KMS-11 (cell line): ENCODE results near the gene DCAF12.

Experiments
- H2AFZ ChIP-seq: fragments of 200-600 bp; sonication (generic); 2 replicates; pipeline ENCODE4 v1.6.1; 2016; ENCODE audit warnings: antibody characterized with exemption, mixed run types, low read depth
- H3K27ac ChIP-seq: fragments of 200-600 bp; sonication (generic); 2 replicates; pipeline ENCODE4 v1.6.1; 2016; ENCODE audit warnings: mild to moderate bottlenecking, mixed run types
- H3K27me3 ChIP-seq: fragments of 200-600 bp; sonication (generic); 2 replicates; pipeline ENCODE4 v1.6.1; 2017; ENCODE audit warnings: mild to moderate bottlenecking, low read depth, mixed run types, moderate library complexity; ENCODE audit not compliant: insufficient read depth
- H3K36me3 ChIP-seq: fragments of 200-600 bp; sonication (generic); 2 replicates; pipeline ENCODE4 v1.6.1; 2017; ENCODE audit warnings: mild to moderate bottlenecking, mixed run types; ENCODE audit not compliant: insufficient read depth
- H3K4me1 ChIP-seq: fragments of 200-600 bp; sonication (generic); 2 replicates; pipeline ENCODE4 v1.6.1; 2016; ENCODE audit warnings: mild to moderate bottlenecking, low read depth, mixed run types; ENCODE audit not compliant: poor library complexity, severe bottlenecking
- H3K4me2 ChIP-seq: fragments of 200-600 bp; sonication (generic); 2 replicates; pipeline ENCODE4 v1.7.0; 2016; ENCODE audit warnings: mild to moderate bottlenecking, mixed run types
- H3K4me3 ChIP-seq: fragments of 200-600 bp; sonication (generic); IDR thresholded peaks from 2 replicates; pipeline ENCODE4 v1.6.1; 2017; ENCODE audit warnings: low read depth, low read length, mixed read lengths; ENCODE audit not compliant: insufficient read depth
- H3K79me2 ChIP-seq: fragments of 200-600 bp; sonication (generic); 2 replicates; pipeline ENCODE4 v1.6.1; 2016; ENCODE audit warnings: low read depth, mixed run types; ENCODE audit not compliant: insufficient read depth
- H3K9ac ChIP-seq: fragments of 200-600 bp; sonication (generic); 2 replicates; pipeline ENCODE4 v1.6.1; 2016; ENCODE audit warnings: mild to moderate bottlenecking, mixed run types
- H4K20me1 ChIP-seq: fragments of 200-600 bp; sonication (generic); 2 replicates; pipeline ENCODE4 v1.6.1; 2016; ENCODE audit warnings: mild to moderate bottlenecking, mixed run types; ENCODE audit not compliant: insufficient read depth
- CTCF ChIP-seq: fragments of 200-600 bp; sonication (generic); conservative IDR thresholded peaks from 2 replicates; pipeline ENCODE4 v1.6.1; 2017; ENCODE audit warnings: low read depth, mild to moderate bottlenecking, antibody characterized with exemption, low read length, moderate library complexity, mixed read lengths

Gene DCAF12

GRCh38 chr9:34069831-34070230 is 56.7 kb downstream of the DCAF12 start:
- no peak for TF ChIP-seq CTCF

GRCh38 chr9:34065541-34065940 is 61.0 kb downstream of the DCAF12 start:
- H3K79me2 ChIP-seq: no peaks in the 10 kb centered on the region
- H3K36me3 ChIP-seq: no peaks in the 10 kb centered on the region
- no peak overlapping the region for H3K9ac ChIP-seq
- no peak for TF ChIP-seq CTCF
- no peaks in the 10 kb centered on the region for H3K27me3 ChIP-seq
- H3K4me3 ChIP-seq: no peak overlapping the region
- H3K4me1 ChIP-seq: peaks cover 7% of the 10 kb centered on the region
- no peak overlapping the region for H3K4me2 ChIP-seq
- H2AFZ ChIP-seq: no peak overlapping the region
- H3K27ac ChIP-seq: no peak overlapping the region
- no peaks in the 10 kb centered on the region for H4K20me1 ChIP-seq

More at GRCh38 chr9:34069831-34070230, 56.7 kb downstream of the DCAF12 start:
- Histone ChIP-seq H3K79me2 (no peaks in the 10 kb centered on the region), H3K4me3 (no peak overlapping the region), H3K27me3 (no peaks in the 10 kb centered on the region), H3K9ac (no peak overlapping the region), H4K20me1 (no peaks in the 10 kb centered on the region), H3K27ac (no peak overlapping the region), H3K36me3 (no peaks in the 10 kb centered on the region), H3K4me2 (no peak overlapping the region), H3K4me1 (peaks cover 16% of the 10 kb centered on the region), H2AFZ (no peak overlapping the region)

- no peaks in the 10 kb centered on the region for H3K36me3 ChIP-seq
- H2AFZ ChIP-seq: no peak overlapping the region
- no peak overlapping the region for H3K4me2 ChIP-seq
- H3K4me3 ChIP-seq: no peak overlapping the region
- H3K27me3 ChIP-seq: no peaks in the 10 kb centered on the region
- H3K9ac ChIP-seq: no peak overlapping the region
- H3K4me1 ChIP-seq: no peaks in the 10 kb centered on the region
- H3K27ac ChIP-seq: no peak overlapping the region
- no peaks in the 10 kb centered on the region for H3K79me2 ChIP-seq
- no peaks in the 10 kb centered on the region for H4K20me1 ChIP-seq
- no peak for TF ChIP-seq CTCF
These were observed 66.5 kb downstream of the DCAF12 start for GRCh38 chr9:34059954-34060353.

GRCh38 chr9:34059281-34059680 is 67.2 kb downstream of the DCAF12 start:
- no peaks in the 10 kb centered on the region for H3K27me3 ChIP-seq
- H3K36me3 ChIP-seq: no peaks in the 10 kb centered on the region
- no peak overlapping the region for H3K4me3 ChIP-seq
- H4K20me1 ChIP-seq: no peaks in the 10 kb centered on the region
- no peak overlapping the region for H3K27ac ChIP-seq
- no peaks in the 10 kb centered on the region for H3K4me1 ChIP-seq
- TF ChIP-seq CTCF: no peak
- H3K79me2 ChIP-seq: no peaks in the 10 kb centered on the region
- no peak overlapping the region for H2AFZ ChIP-seq
- no peak overlapping the region for H3K4me2 ChIP-seq
- H3K9ac ChIP-seq: no peak overlapping the region
